HEK293T (cell line): ENCODE results near the gene DHX30.

Source experiments
- CTCF ChIA-PET: fragments of 350-600 bp; formaldehyde crosslinking; extraction: SDS; loops from one replicate; lab custom pipeline; 2021; ENCODE audit warnings: antibody characterized with exemption, inconsistent platforms; lab: Yijun Ruan, JAX
- POLR2A ChIA-PET: fragments of 350-600 bp; formaldehyde crosslinking; extraction: SDS; loops from one replicate; lab custom pipeline; 2020; ENCODE audit warnings: antibody characterized with exemption, inconsistent platforms; lab: Yijun Ruan, JAX
- DNase-seq: peaks from one replicate; pipeline ENCODE4 v3.0.0; 2012; ENCODE audit warnings: mixed read lengths; ENCODE audit errors: extremely low spot score
- ARNT ChIP-seq: fragments of 450-650 bp; IDR thresholded peaks from 2 replicates; pipeline ENCODE4 v1.6.1; 2017; ENCODE audit warnings: mild to moderate bottlenecking
- BHLHE40 ChIP-seq: fragments of 450-650 bp; IDR thresholded peaks from 2 replicates; pipeline ENCODE4 v1.6.1; 2016; ENCODE audit warnings: mild to moderate bottlenecking, moderate library complexity, borderline replicate concordance
- CTBP1 ChIP-seq: fragments of 450-650 bp; IDR thresholded peaks from 2 replicates; pipeline ENCODE4 v1.6.1; 2016; ENCODE audit warnings: borderline replicate concordance
- ELF4 ChIP-seq: fragments of 450-650 bp; IDR thresholded peaks from 2 replicates; pipeline ENCODE4 v1.6.1; 2017; ENCODE audit warnings: antibody characterized with exemption
- FOXA1 ChIP-seq: fragments of 450-650 bp; IDR thresholded peaks from 2 replicates; pipeline ENCODE4 v1.6.1; 2016; ENCODE audit warnings: mild to moderate bottlenecking
- FOXK2 ChIP-seq: fragments of 450-650 bp; IDR thresholded peaks from 2 replicates; pipeline ENCODE4 v1.6.1; 2016; ENCODE audit warnings: mild to moderate bottlenecking
- FOXM1 ChIP-seq: fragments of 450-650 bp; IDR thresholded peaks from 2 replicates; pipeline ENCODE4 v1.6.1; 2017; ENCODE audit warnings: mild to moderate bottlenecking, borderline replicate concordance
- HDGF ChIP-seq: fragments of 450-650 bp; IDR thresholded peaks from 2 replicates; pipeline ENCODE4 v1.6.1; 2017; ENCODE audit warnings: antibody characterized with exemption, borderline replicate concordance
- L3MBTL2 ChIP-seq: fragments of 450-650 bp; conservative IDR thresholded peaks from 2 replicates; pipeline ENCODE4 v1.6.1; 2016; ENCODE audit warnings: mild to moderate bottlenecking
- LEF1 ChIP-seq: fragments of 450-650 bp; IDR thresholded peaks from 2 replicates; pipeline ENCODE4 v1.6.1; 2017; ENCODE audit warnings: mild to moderate bottlenecking, borderline replicate concordance
- NFRKB ChIP-seq: fragments of 450-650 bp; IDR thresholded peaks from 2 replicates; pipeline ENCODE4 v1.6.1; 2016; ENCODE audit warnings: mild to moderate bottlenecking, moderate library complexity
- PKNOX1 ChIP-seq: fragments of 450-650 bp; IDR thresholded peaks from 2 replicates; pipeline ENCODE4 v1.6.1; 2016
- SP1 ChIP-seq: fragments of 450-650 bp; IDR thresholded peaks from 2 replicates; pipeline ENCODE4 v1.6.1; 2017
- SUZ12 ChIP-seq: fragments of 450-650 bp; IDR thresholded peaks from 2 replicates; pipeline ENCODE4 v1.6.1; 2016; ENCODE audit warnings: mild to moderate bottlenecking
- TARDBP ChIP-seq: fragments of 450-650 bp; IDR thresholded peaks from 2 replicates; pipeline ENCODE4 v1.6.1; 2016
- ZNF384 ChIP-seq: fragments of 450-650 bp; IDR thresholded peaks from 2 replicates; pipeline ENCODE4 v1.6.1; 2016

DHX30 gene

GRCh38 chr3:47791193-47791855 is 11.6 kb upstream of the DHX30 start:
- DNase-seq: no peak
- POLR2A ChIA-PET: no interaction called here
- CTCF ChIA-PET: interaction anchor here (0.6 kb wide), 1 partner anchor 275 kb away, joined by 3 read pairs; no protein-coding TSS in a partner anchor
- TF ChIP-seq FOXM1 (no peak), TARDBP (no peak), SP1 (no peak), CTBP1 (no peak), L3MBTL2 (no peak), BHLHE40 (no peak), FOXK2 (no peak), NFRKB (no peak), ARNT (no peak), FOXA1 (no peak), PKNOX1 (no peak), ZNF384 (no peak), LEF1 (no peak), HDGF (no peak), SUZ12 (no peak), ELF4 (no peak)

- CTCF ChIA-PET: interaction anchor here (0.6 kb wide), 1 partner anchor 241 kb away, joined by 5 read pairs; no protein-coding TSS in a partner anchor
- POLR2A ChIA-PET: no interaction called here
- TF ChIP-seq FOXK2: no peak
- no peak for TF ChIP-seq ZNF384
- TF ChIP-seq NFRKB: no peak
- DNase-seq: no peak
Measured at GRCh38 chr3:47792699-47793098, 10.2 kb upstream of the DHX30 start.

GRCh38 chr3:47794544-47794943 is 8.4 kb upstream of the DHX30 start:
- ChIA-PET POLR2A (interaction anchor here (1.2 kb wide), 1 partner anchor 8 kb away, joined by 3 read pairs; the partner anchor contains the start of gene DHX30), CTCF (no interaction called here)
- TF ChIP-seq NFRKB (no peak), PKNOX1 (no peak), SUZ12 (no peak), TARDBP (no peak), FOXK2 (no peak), ARNT (no peak), BHLHE40 (no peak), CTBP1 (no peak), FOXA1 (no peak), SP1 (no peak), ELF4 (no peak), ZNF384 (no peak), L3MBTL2 (no peak), HDGF (no peak), FOXM1 (no peak)

GRCh38 chr3:47799733-47800132 is 3.2 kb upstream of the DHX30 start:
- ChIA-PET CTCF (no interaction called here), POLR2A (no interaction called here)
- DNase-seq: no peak
- TF ChIP-seq PKNOX1 (peak; percentile 44; the same call in 1 of the 2 replicates), NFRKB (no peak), ARNT (no peak)

More at GRCh38 chr3:47794544-47794943, 8.4 kb upstream of the DHX30 start:
- DNase-seq: no peak

GRCh38 chr3:47803480-47804025 is 615 bp downstream of the DHX30 start:
- ChIA-PET POLR2A (no interaction called here), CTCF (no interaction called here)
- TF ChIP-seq FOXA1 (no peak), NFRKB (no peak), FOXM1 (no peak), ARNT (no peak), CTBP1 (no peak), SP1 (no peak), LEF1 (no peak), HDGF (no peak), ZNF384 (no peak), PKNOX1 (no peak), SUZ12 (no peak), ELF4 (no peak), BHLHE40 (no peak), TARDBP (no peak), FOXK2 (no peak), L3MBTL2 (no peak)
- no peak for DNase-seq

GRCh38 chr3:47804577-47804976 is 1.6 kb downstream of the DHX30 start:
- POLR2A ChIA-PET: interaction anchor here (1.9 kb wide), 1 partner anchor 20 kb away, joined by 12 read pairs; no protein-coding TSS in a partner anchor
- DNase-seq: no peak
- no peak for TF ChIP-seq ZNF384
- no peak for TF ChIP-seq FOXM1
- TF ChIP-seq ELF4: no peak
- no peak for TF ChIP-seq TARDBP
- TF ChIP-seq NFRKB: no peak
- TF ChIP-seq L3MBTL2: no peak
- TF ChIP-seq BHLHE40: no peak
- no peak for TF ChIP-seq HDGF
- TF ChIP-seq LEF1: no peak
- TF ChIP-seq SUZ12: no peak
- no peak for TF ChIP-seq SP1
- TF ChIP-seq PKNOX1: no peak
- CTCF ChIA-PET: interaction anchor here (1.2 kb wide), 1 partner anchor 33 kb away, joined by 3 read pairs; no protein-coding TSS in a partner anchor
